Kidney tubule cell (primary cell): ENCODE results near the gene POLR2C.

Experiments
- DNase-seq: peaks from one replicate; pipeline ENCODE4 v3.0.0-alpha.2; 2018; ENCODE audit warnings: low spot score

The POLR2C gene

DNA sequence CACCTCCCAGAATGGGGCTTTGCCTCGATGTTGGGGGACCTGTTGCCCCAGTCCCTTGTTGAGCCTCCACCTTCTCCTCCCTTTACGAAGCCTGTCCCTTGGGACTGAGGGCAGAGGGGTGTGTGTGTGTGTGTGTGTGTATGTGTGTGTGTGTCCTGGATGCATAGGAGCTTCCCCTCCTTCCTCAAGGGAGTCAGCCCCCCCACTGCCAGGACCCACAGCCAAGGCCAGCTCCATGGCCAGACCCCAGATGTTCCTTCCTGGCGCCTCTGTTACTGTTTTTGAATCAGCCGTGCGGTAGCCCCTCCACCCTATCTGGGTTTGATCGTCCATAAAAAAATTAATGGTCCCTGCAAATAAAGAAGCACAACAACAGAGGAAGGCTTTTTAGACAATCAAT is 41.5 kb downstream of the POLR2C start:
- DNase-seq, result no peak

DNA sequence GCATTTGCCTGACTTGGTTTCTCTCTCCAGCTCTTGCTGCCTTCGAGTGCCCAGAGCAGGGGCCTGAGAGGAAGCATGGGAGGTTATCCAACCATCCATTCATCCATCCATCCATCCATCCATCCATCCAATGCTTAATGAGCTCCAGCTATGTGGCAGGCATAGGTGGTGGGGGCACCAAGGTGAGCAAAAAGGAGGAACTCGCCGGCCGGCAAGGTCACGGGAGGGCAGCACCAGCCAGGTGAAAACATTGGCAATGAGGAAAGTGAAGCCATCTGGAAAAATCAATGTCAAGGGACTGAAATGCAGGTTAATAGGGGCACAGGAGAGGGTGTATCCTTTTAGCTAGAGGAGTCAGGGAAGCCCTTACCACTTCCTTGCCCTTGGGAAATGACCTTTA is 42.0 kb downstream of the POLR2C start:
- DNase-seq, result no peak

DNA sequence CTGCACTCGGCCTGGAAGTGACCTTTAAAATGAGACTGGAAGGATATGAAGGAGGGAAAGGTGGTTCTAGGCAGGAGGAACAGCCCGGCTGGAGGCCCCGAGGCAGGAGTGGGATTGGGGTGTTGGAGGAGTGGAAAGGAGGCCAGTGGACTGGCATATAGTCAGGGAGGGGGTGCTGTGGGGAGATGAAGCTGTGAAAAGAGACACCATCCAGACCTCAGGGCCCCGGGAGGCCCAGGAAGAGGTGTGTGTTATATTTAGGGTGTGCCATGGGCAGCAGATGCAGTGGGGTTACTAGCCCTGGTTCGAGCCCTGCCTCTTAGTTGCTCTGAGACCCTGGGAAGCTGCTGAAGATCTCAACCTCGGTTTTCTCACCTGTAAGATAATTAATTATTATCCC is 42.7 kb downstream of the POLR2C start:
- no peak for DNase-seq

DNA sequence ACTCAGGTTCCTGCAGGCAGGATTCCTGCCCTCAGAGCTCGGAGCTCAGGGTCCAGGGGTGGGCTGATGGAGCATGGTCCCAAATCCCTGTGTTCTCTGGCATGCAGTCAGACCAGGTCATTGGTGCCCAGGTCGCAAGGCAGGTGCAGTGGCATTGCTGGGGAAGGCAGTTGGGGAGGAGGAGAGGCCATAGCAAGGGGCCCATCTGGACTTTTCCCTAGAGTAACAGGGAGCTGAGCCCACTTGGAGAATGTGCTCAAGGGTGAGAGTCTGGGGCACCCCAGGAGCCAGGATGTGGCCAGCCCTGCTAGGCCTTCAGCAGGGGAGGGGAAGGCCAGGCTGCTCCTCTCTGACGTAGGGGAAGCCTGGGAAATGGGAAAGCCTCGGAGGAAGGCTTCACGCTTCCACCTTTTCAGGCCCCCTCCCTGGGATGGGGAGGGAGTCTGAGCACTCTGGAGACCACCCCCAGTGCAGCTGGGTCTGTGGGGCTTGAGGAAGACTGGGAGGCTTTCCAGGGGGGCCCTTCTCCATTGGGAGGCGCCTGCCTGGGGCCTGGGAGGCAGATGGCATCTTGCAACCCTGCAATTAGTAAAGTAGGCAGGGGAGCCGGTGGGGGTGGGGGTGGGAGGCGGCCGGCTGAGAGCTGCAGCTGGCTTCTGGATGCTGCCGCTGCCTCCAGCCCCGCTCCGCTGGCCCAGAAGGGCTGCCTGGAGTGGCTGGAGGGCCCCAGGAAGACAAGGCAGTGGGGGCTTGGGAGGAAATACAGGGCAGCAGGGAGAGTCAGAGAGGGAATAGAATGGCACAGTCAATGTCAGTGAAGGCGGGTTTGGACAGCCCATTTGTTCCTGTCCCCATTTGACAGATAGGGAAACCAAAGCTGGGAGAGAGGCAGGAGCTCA is 44.9 kb downstream of the POLR2C start:
- no peak for DNase-seq

DNA sequence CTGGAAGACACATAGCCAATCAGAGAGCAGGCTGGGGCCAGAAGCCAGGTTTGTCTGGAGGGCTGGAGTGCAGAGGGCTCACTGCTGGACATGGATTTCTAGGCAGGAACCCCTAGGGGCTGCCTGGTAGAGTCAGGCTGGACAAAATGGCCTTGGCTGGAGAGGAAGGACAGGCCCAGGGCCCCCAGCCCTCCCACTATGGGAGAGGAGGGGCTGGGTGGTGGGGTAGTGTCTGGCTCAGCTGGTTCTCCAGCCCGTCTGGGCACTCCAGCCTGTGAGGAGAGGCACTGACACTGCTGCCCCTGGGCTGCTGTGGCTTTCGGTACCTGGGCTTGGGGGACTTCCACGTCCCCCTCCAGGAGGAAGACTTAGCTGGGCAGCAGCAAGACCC is 45.6 kb downstream of the POLR2C start:
- no peak for DNase-seq

DNA sequence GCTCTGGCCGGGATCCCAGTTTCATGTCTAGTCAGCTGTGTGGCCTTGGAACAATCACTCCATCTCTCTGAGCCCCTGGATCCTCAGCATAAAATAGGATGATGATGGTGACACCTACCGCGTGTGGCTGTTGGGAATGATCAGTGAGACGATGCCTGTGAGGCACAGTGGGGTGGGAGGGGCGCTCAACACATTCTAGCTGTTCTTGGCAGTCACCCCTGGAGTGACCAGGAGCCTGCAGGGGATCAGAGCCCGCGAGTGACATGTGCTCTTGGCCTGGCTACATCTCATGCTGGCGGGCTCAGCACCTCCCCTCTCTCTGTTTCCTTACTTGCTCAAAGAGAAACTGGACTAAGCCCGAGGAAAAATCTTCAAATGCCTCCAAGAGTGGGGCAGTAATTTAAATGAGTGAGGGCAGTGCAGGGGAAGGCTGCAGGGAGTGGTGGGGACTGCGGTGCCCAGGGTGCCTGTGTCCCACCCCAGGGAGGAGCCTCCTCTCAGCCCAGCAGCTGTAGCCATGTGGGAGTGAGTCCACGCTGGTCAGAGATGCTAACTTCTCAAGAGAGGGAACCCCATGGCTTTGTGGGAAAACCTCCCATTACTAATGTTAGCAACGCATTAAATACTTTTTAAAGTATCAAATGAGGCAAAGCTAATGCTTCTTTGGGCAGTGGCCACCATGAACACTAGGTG is 46.9 kb downstream of the POLR2C start:
- no peak for DNase-seq

DNA sequence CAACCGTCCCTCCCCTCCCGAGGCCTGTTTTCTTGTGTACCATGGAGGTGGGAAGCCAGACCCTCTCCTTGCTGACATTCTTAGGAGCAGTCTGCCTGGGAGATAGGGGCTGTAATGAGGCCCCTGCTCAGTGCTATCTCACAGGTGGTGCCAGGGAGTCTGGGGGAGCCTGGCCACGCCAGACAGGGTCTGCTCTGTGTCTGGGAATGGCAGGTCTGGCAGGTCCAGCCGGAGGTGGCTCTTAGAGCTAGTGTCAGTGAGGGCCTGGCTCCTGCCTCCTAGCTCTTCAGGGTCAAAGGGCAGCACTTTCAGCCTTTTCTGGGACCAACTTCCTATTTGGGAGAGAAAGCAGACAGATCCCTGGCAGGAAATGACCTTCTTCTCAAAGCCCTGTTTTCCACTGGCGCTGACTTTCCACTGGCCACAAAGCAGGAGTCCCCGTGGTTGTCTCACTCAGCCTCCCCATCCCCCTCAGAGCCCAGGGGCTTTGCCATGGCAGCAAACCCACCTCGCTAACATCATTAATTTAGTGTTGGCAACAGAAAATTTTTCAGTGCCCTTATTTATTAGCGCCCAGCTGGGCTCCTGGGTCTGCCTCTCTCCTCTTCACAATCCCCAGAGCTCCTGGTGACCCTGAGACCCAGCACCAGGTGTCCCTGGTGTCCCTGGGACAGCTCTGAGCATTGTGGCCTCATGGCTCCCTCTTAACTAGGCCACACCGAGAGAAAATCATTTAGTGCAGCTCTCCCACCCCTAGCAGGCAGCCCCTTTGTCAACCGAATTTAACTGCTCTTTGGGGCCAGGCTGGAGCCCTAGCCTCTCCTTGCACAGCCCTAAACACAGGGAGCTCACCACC is 47.8 kb downstream of the POLR2C start:
- DNase-seq, result no peak

DNA sequence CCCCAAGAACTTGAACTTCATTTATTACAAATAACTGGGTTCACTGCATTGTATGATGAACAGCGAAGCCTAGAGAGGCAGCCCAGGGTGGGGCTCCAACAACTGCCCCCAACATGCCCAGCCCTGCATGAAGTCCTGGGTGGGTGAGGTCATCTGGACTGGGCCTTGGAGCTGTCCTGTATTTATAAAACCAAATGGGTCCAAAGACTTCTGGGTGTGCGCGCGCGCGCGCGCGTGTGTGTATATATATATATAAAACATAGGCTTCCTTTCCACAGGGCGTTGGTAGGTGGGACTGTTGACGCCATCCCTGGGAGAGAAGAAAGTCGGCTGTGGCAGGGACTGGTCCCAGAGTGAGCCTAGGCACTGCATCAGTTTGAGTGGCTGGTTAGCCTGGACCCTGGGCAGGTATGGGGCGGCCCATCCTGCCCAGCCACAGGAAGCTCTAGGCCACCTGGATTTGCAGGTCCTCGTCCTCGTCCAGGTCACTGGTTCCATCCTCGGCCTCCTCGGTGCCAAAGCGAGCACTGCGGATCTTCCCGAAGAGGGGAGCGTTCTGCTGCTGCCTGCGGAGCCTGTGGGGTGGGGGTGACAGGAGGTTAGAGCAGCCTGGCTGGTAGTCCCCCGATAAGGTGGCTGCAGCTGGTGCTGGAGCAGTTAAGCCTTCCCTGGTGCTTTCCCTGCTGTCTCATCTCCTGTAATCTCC is 50.0 kb downstream of the POLR2C start:
- DNase-seq, result no peak

DNA sequence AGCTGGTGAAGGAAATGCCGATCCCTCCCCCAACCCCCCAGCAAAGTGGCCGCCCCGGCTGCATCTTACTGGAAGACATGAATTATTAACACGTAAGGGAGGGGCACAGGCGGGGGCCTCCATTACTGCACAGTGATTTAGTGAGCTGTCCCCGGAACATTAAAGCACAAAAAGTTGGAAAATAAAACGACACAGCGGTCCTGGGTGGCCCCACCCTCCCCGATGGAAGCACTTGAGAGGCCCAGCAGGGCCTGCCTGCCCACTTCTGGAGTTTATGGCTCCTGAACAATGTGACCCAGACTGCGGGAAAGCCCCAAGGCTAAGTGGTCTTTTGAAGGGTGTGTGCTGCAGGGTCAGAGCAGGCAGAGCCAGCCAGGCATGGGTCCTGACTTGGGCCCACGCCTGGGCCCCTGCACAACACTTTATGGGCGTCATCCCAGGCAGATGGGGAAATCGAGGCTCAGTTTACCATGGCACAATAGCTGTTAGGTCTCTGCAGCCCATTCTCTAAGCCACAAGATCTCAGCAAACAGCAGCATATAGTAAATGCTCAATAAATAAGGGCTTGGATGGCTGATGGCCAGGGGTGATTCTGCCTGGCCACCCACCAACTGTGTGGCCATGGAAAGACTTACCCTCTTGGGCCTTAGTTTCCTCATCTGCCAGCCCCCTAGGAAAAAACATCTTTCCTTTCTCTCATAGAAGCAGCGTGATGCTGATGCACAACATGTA is 51.1 kb downstream of the POLR2C start:
- DNase-seq, result peak; percentile 51

DNA sequence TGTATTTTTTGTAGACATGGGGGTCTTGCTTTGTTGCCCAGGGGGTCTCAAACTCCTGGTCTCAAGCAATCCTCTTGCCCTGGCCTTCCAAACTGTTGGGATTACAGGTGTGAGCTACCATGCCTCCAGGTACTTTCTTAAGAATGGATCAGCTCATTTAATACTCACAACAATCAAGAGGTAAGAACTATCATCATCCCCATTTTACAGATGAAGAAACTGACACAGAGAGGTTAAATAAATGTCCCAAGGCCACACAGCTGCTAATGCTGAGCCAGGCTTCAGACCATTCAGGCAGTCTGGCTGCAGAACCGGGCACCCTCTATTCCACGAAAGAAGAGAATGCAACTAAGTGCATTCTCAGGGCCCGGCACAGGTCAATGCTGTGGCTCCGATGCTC is 51.9 kb downstream of the POLR2C start:
- no peak for DNase-seq

DNA sequence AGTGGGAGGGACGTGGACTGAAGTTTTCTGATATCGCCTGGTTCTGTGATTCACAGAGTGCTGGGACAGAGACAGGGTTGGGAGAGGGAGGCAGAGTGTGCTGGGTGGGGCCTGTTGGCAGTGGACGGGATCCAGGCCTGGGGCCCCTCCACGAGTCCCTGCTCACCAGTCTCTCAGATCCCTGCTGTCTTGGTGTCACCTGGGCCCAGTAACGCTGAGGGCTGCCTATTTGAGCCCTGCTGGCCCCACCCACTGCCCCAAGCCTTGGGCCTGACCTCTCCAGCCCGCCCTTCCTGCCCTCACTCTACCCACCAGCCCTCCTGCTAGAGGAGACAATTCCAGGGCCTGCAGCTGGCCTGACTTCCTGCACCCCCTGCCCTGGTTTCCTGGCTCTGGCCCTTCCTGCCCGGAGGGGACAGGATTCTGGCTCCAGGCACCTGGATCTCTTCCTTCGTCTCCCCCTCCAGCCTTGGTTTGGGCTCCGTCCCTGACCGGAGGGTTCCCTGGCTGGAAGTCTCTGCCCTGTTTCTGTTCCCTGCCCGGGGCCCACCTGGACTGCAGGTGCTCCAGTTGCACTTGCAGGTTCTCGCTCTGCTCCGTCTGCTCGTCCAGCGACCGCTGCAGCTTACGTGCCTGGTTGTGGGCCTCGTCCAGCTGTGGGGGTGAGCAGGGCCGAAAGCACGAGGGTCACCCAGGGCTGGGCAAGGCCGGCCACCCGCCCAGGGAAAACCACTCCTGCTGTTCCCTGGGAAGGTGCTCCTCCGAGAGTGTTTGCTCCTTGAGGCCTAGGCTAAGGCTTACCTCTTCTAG is 52.5 kb downstream of the POLR2C start:
- DNase-seq, result no peak

DNA sequence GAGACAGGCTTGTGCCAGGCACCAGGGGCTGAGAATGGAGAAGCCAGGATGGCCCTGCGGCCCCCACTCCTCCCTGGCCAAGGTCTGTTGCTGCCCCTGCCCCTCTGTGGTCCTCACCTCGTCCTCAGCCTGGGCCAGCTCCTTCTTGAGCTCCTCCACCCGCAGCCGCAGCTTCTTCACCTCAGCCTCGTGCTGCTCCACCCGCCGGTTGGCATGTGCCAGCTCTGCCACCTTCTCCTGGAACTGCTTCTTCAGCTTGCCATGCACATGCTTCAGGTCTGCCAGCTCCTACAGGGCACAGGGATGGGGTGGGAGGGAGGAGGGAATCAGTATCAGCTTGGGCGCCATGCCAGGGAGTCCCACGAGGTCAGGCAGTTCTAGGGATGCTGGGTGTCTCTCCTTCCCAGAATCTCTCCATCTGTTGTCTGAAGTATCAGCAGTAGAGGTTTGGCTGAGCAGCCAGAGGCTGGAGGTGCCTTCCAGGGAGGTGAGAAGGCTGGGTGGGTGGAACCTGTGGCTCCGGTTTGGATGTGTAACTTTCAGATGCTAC is 53.8 kb downstream of the POLR2C start:
- no peak for DNase-seq

DNA sequence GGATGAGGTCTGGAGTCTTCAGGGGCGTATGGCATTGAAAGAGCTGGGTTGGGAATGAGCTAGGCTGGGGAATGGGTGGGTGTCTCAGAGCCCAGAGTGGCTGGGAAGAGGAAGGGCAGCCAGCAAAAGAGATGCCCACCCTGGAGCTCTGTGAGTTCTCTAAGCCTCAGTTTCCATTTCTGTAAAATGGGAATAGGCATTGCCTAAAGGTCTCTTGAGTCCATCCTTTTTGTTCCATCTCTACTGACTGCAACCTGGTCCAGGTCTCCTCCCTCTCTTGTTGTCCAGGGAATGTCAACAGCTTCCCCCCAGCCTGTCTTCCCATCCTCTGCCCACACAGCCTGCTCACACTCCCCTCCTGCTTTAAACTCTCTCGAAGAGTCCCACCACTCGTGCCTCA is 54.3 kb downstream of the POLR2C start:
- DNase-seq, result no peak

DNA sequence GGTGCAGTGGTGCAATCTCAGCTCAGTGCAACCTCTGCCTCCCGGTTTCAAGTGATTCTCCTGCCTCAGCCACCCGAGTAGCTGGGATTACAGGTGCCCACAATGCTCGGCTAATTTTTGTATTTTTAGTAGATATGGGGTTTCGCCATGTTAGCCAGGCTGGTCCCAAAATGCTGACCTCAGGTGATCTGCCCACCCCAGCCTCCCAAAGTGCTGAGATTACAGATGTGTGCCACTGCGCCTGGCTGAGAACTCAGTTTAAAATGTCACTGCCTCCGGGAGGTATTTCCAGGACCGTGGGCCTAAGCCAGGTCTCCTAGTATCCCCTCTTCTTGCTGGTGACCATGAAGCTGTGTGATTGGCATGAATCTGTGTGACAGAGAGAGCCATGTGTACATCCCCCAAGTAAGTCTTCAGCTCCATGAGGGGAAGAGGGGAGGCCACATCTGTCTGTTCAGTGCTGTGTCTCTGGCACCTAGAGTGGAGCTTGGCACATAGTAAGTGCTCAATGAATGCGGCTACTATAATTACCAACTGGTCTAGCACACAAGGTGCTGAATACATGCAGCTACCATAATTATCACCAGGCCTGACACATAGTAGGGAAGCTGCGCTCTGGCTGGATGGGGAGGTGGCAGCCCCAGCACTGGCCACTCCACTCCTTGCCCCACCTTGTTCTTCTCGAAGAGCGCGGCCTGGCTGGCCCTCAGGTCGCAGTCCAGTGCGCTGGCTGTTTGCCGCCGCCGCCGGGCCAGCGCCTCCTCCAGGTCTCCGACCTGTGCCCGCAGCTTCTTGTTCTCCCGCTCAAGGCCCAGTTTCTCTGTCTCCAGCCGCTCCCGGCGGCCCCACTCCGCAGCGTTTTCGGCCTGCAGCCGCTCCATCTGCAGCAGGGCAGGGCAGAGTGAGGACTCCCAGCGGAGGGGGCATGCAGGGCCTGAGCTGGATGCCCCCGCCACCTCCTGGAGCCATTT is 55.2 kb downstream of the POLR2C start:
- DNase-seq, result no peak

DNA sequence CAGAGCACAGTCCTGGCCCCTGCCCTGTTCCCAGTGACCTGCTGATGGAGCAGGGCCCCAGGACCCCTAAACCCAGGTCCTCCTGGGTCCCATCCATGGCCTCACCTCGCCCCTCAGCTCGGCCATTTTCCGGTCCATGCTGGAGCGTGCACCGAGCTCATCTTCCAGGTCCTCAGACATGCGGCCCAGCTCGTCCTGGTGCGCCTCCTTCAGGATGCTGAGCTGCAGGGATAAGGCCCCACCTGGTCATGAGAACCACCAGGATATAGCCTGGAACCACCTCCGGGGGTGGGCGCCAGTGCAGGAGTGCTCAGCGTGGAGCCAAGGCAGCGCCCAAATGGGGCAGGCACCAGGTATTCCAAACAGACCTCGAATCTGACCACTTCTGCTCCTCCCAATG is 56.0 kb downstream of the POLR2C start:
- DNase-seq, result no peak

DNA sequence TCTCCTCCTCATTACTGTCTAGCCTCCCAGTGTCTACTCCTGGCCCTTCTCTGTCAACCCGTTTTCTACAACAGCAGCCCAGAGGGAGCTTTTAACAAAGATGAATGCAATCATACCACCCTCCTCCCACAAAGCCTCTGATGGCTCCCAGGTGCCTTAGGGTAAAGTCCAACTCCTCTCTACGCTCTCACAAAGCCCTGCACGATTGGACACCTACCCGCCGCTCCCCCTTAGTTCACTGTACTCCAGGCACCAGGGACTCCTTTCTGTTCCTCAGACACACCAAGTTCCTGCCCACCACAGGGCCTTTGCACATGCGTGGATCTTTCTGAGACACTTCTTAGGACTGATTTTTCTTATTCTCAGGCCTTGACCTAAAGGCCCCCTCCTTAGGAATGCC is 56.4 kb downstream of the POLR2C start:
- no peak for DNase-seq

DNA sequence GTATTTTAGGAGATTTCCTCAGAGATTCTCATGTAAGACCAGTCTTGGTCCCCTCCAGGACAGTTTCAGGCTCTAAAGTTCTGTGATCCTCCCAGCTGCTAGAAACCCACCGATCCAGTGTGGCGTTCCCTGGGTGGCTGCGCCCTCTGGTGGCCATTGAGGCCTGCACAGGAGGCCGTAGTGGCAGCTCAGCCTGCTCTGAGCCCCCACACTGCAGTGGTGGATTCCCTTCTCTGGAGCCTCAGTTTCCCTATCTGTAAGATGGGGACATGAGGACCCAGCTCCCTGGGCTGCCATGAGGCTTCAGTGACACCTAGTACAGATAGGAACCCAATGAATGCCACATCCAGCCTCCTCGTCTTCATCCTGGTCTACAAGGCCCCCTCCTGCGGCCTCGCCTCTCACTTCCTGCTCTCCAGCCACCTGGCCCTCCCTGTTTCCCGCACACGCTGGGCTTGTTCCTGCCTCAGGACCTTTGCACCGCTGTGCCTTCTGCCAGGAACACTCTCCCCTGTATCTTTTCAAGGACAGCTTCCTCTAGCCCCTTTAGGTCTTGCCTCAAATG is 57.4 kb downstream of the POLR2C start:
- peak; percentile 64 for DNase-seq
